Activated CD4-positive, CD25-positive, alpha-beta regulatory T cell (primary cell): ENCODE data around the gene NEK7.

Experiments
- DNase-seq, 4 experiments: peaks; one replicate each; lab custom pipeline; 2025; lab: John Stamatoyannopoulos, UW

NEK7 gene

DNA sequence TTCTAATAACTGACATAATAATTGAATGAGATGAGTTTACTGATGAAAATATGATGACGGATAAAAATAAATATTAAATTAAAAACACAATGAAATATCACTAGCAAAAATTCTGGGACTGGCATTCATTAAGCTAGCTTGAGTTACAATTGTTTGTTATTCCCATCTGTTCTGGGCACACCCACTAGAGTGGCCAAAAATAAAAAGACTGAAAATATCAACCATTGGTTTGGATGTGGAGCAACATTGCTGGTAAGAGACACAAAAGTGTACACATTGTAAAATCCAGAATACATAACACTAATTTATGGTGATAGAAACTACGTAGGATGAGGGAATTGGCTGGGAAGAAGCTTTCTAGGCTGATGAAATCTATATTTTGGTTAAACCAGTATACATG lies 9.6 kb upstream of the NEK7 start:
- DNase-seq = no peak

DNA sequence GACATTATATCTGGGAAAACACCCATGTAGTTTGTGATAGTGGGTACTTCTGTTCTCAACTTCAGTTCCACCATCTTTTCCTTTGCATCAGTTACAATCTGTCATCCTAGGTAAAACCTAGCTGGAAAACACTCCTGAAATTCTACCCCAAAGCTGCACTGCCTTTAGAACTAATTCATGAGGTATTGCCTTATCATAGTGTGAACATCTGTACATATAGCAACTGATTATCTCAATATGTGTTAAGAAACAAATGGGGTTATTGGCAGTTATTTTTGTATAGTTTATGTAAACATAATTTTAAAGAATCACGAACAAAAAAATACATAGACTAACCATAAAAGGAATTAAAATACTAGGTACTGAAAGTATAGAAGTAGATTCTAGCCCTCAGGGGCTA lies 6.4 kb upstream of the NEK7 start:
- DNase-seq = no peak

DNA sequence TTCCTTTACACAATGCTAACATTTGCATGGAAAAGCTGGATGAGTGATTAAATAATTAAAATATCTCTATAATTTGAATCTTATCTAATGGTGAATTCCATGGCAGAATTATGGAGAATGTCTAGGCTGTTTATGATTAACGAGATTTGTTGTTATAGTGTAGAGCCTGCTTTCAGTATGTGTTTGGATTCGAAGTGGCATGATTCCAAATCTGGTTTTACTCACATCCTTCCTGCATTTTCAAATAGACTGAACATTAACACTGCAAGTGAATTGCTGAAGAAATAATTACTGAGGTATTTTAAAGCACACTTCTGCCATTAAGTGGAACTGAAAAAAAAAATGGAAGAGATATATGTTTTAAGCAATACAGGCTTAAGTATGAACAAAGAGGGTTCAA lies 5.1 kb upstream of the NEK7 start:
- DNase-seq = no peak

GRCh38 chr1:198153103-198153502 lies 3.7 kb upstream of the NEK7 start:
- no peak for DNase-seq

- no peak for DNase-seq
These were observed 3.0 kb upstream of the NEK7 start for GRCh38 chr1:198153804-198154203.

GRCh38 chr1:198155253-198155652 lies 1.5 kb upstream of the NEK7 start:
- no peak for DNase-seq

DNA sequence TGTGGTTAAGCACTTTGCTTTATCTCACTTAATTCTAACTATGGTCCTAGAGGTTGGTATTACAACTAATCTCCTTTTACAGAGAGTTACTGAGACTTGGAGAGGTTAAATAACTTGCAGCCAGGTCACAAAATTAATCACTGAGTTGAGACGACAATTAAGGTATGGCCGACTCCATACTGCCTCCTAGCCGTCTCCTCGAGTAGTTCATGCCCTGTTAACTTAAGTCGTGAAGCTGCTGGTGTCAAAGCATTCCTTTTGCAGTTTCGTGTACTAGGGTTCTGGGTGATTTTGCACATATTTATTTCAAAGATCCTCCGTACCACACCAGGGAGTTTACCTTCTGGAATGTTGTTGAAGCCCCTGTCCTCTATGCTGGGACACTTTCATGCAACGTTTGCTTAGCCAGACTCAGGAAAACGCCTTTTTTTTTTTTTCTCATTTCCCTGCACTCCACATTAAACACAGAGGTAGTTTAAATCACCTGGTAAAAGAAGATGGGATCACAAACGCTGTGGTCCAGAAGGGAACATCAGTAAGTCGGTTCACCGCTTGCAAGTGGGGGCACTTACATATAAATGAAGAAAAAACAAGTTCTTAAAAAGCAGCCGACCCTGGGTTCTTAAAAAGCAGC lies 570 bp upstream of the NEK7 start:
- DNase-seq = peak; percentile 7 to 54 (median 34)

DNA sequence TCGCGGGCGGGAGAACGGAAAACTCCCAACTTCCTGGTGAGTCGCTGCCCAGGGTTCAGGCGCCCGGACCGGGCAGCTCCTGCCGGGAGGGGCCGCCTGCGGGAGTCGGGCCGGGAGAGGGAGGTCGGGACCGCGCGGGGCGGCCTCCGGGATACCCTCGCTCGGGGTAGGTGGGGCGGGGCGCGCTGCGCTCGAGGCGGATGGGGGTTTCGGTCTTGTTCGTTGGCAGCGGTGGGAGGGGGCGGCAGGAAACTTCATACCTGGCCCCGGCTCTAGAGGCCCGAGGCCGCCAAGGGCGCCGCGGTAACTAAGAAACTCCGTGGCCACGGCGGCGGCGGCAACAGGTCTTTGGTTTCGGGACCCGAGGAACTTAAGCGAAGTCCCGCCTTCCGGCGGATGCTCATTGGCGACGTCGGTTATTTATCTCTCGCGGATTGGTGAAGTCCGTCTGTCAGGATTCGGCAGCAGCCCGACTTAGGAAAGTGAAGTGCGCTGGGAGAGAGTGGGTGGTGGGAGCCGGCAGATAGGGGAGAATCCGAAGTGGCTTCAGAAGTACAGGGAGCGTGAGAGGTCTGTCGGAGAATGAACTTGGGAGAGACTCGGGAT lies 546 bp downstream of the NEK7 start:
- peak; percentile 58 to 65 (median 60) for DNase-seq

- no peak for DNase-seq
These were observed 1.3 kb downstream of the NEK7 start for GRCh38 chr1:198157847-198158725.

DNA sequence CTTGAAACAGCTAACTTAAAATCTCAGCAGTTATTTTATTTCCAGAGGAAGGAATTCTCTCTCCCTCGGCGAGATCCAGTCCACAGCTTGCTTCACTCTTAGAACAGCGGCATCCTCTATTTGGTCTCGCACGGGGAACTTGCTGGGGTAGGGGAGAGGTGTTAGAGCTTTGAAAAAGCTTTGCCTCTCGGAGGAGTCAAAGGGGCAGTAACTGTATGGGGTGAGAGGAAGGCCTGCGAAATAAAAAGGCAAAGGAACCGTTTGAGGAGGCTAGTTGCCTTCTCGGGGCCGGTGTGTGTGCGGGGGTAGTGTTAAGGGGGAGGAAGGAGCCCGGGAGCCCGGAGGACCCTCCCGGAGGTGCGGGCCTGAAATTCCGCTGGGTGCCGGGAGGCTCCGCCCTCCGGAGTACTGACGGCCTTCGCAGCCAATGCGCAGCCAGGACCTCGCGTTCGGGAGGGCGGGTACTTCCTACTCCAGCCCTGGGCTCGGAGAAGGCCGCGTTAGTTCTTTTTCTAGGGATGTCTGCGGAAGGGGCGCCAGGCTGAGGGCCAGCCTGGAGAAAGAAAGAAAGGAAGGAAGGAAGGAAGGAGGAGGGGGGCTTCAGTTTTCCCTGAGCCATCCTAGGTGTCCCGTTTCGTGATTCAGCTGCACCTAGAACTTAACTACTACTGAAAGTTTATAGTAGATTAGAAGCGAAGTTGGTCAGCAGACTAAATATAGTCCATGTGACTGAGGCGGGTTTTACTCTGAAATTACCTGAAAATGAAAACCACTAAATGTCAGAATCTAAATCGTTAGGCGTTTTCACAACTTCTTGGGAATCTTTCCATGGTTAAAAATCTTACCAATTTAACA lies 2.2 kb downstream of the NEK7 start:
- peak; percentile 66 to 78 (median 67) for DNase-seq

DNA sequence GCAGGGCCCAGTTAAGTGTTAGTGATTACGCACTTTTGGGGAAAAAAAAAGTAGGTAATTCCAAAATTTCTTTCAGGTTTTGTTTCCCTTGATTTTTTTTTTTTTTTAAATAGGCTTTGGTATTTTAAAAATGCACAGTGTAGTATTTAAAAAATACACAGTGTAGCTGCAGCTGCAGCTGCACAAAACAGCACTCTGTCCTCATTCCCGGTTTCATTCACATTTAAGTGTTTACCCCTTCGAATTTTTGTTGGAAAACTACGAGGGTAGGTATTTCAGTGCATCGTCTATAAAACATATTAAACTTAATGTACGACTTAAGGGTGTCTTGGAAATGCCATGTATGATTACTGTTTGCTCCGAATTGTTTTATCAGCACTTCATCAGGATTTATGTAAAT lies 3.4 kb downstream of the NEK7 start:
- no peak for DNase-seq

GRCh38 chr1:198160946-198161614 lies 4.3 kb downstream of the NEK7 start:
- no peak for DNase-seq

- no peak for DNase-seq
These were observed 4.9 kb downstream of the NEK7 start for GRCh38 chr1:198161718-198162090.

DNA sequence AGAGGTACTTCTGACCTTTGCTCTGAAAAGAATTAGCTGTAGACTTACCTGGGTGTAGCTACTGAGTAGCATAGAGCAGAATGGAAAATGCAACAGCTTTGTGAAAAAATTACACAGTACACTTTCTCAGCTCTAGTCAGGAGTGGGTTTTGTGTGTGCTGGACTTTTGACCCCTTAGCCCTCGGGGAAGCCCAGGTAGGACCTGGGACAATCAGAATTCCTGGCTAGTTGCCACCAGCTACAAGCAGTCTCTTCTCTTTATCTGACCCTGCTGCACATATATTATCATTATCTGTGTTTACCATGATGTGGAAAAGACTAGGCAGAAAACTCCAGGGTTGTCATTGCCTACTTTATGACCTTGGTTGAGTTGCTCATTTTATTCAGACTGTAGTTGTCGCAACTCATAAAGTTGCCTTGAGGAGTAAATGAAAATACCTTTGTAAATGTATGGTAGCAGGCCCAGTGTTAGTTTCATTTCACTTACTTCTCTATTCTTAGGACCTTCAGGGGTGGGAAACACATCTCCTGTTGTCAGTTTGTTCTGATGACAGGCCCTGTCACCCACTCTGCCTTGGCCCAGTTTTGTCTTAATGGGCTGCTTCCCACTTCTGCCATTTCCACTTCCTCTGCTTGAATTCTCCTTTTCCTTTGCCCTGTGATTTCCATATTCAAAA lies 5.4 kb downstream of the NEK7 start:
- DNase-seq = no peak

DNA sequence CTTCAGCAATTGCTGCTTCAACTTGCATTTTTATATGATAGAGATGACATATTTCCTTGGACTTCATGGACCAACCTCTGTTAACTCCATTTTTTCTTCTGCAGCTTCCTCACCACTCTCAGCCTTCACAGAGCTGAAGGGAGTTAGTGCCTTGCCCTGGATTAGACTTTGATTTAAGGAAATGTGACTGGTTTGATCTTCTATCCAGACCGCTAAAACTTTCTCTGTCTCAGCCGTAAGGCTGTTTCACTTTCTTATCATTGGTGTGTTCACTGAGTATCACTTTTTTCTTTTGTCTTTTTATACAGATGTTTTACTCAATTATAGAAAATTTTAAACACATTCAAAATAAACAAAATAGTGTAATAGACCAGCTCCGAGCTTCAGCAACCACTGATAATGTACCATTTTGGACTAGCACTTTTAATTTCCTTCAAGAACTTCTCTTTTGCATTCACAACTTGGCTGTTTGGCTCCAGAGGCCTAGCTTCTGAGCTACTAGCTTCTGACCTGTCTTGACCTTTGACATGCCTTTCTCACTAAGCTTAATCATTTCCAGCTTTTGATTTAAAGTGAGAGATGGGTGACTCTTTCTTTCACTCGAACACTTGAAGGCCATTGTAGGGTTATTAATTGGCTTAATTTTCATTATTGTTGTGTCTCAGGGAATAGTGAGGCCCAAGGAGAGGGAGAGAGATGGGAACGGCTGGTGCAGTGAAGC lies 9.3 kb downstream of the NEK7 start:
- no peak for DNase-seq

DNA sequence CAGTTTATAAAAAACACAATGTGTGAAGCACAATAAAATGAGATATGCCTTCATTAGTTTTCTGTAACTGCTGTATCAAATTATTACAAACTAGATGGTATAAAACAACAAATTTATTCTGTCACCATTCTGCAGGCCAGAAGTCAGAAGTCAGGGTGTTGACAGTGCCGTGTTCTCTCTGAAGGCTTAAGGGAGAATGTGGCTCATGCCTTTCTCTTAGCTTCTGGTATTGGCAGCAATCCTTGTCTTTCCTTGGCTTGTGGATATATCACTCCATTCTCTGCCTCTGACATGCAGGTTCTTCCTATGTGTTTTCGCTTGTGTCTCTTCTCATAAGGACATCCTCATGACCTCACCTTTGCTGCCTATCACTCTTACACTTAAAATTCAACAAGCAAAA lies 10.1 kb downstream of the NEK7 start:
- DNase-seq = no peak

- no peak for DNase-seq
These were observed 10.7 kb downstream of the NEK7 start for GRCh38 chr1:198167436-198167934.

DNA sequence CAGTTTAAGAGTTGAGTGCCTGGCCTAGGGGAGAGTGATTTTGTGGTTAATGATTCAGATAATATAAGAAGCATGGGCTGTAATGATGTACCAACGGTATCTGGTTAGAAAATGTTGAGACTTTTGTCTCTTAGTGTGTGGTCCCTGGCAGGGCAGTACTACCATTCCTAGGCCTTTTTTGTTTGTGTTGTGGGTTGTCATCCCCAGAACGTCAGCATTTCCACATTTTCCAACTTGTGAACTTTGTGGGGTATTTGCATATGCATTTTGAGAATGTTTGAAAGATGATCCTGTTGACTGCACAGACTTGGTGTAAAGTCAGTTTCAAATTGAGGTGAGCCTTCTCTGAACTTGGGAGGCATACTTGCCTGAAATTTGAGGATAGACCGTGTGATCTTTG lies 11.4 kb downstream of the NEK7 start:
- no peak for DNase-seq

GRCh38 chr1:198169672-198170071 lies 12.9 kb downstream of the NEK7 start:
- DNase-seq = no peak
